Gastrocnemius medialis (tissue), 4 donors: ENCODE measurements around the gene PRR36.

Experiments
- CTCF ChIP-seq, 5 experiments: fragments of 450-650 bp in 3 of 5; fragments of 200-600 bp in 2 of 5; sonication (generic) in 2 of 5; IDR thresholded peaks in 4 of 5; conservative IDR thresholded peaks in 1 of 5; 1 replicate in 4 of 5; 2 replicates in 1 of 5; pipeline ENCODE4 v1.5.1; 2016 to 2019; ENCODE audit warnings: antibody characterized with exemption in 5 of 5, mild to moderate bottlenecking in 3 of 5, moderate library complexity in 3 of 5
- POLR2A ChIP-seq, 2 donors: fragments of 450-650 bp; IDR thresholded peaks; one replicate each; pipeline ENCODE4 v1.6.1; 2017; ENCODE audit warnings: antibody characterized with exemption in 2 of 2, mild to moderate bottlenecking in 2 of 2, moderate library complexity in 2 of 2

GRCh38 chr19:7849631-7849999, 24.6 kb downstream of the PRR36 start:
- no peak for TF ChIP-seq CTCF (IDR thresholded peaks at IDR 0.05 in 4 of 5, conservative IDR thresholded peaks at IDR 0.05 in 1 of 5)
- no peak for TF ChIP-seq POLR2A (IDR thresholded peaks at IDR 0.05)
